ENCODE measurements around the gene ST6GALNAC2. TPM values are rescaled to one million over a fixed set of nuclear protein-coding genes. Genes with fewer than 3 reads are reported as not detected.
"Not testable (repeated sequence)": the region's sequence is repeated elsewhere in the genome, so short reads cannot be mapped to it uniquely, and the experiment has no call there.

The ST6GALNAC2 gene
- 1 to 10 TPM; 3.9 to 4.5 TPM for total RNA-seq
- long read RNA-seq, transcript ST6GALNAC2-201 (9 exons, 2,170 nt): major isoform, 8 of 19 reads
- long read RNA-seq, partial matches to known transcripts: 1 of 19 reads
- long read RNA-seq, other reads (novel, unspliced or antisense): 10 of 19 reads

- DNase-seq (peak; percentile 70 to 73), ATAC-seq (peak; percentile 91)
- intact Hi-C loops (cut with DNase I, micrococcal nuclease): no loop called here
Observed at GRCh38 chr17:76585649-76586593, at the start of gene ST6GALNAC2. ST6GALNAC2 (minus strand) TSS chr17:76585860; CDS start chr17:76585808, 52 bp downstream.

- DNase-seq: no peak
- intact Hi-C loops (cut with DNase I, micrococcal nuclease): no loop called here
- ATAC-seq: no peak
Observed at GRCh38 chr17:76635039-76635438, 49.4 kb upstream of the ST6GALNAC2 start.

GRCh38 chr17:76633628-76634328, 48.1 kb upstream of the ST6GALNAC2 start:
- DNase-seq (no peak), ATAC-seq (peak; percentile 40)
- intact Hi-C loops (cut with DNase I, micrococcal nuclease): no loop called here

- intact Hi-C loops (cut with DNase I, micrococcal nuclease): no loop called here
- ATAC-seq (no peak), DNase-seq (no peak)
Observed at GRCh38 chr17:76631821-76632565, 46.3 kb upstream of the ST6GALNAC2 start.

GRCh38 chr17:76630151-76630550, 44.5 kb upstream of the ST6GALNAC2 start:
- intact Hi-C loops (cut with DNase I, micrococcal nuclease): no loop called here
- DNase-seq: no peak
- ATAC-seq: peak; percentile 47

GRCh38 chr17:76627510-76627909, 41.9 kb upstream of the ST6GALNAC2 start:
- intact Hi-C loops (cut with DNase I, micrococcal nuclease): no loop called here
- DNase-seq: no peak
- no peak for ATAC-seq

GRCh38 chr17:76626442-76626841, 40.8 kb upstream of the ST6GALNAC2 start:
- intact Hi-C loops (cut with DNase I, micrococcal nuclease): no loop called here
- DNase-seq (no peak), ATAC-seq (no peak)

GRCh38 chr17:76625496-76625895, 39.8 kb upstream of the ST6GALNAC2 start:
- intact Hi-C loops (cut with DNase I, micrococcal nuclease): no loop called here

GRCh38 chr17:76623271-76624146, 37.8 kb upstream of the ST6GALNAC2 start:
- DNase-seq (peak; percentile 58 to 83), ATAC-seq (peak; percentile 69)
- intact Hi-C loops (cut with DNase I, micrococcal nuclease): loop anchor here (5.0 kb wide), 1 partner anchor 101 kb away; no protein-coding TSS in a partner anchor

More at GRCh38 chr17:76625496-76625895, 39.8 kb upstream of the ST6GALNAC2 start:
- ATAC-seq: no peak
- DNase-seq: no peak

GRCh38 chr17:76617838-76618237, 32.2 kb upstream of the ST6GALNAC2 start:
- DNase-seq: no peak
- intact Hi-C loops (cut with DNase I, micrococcal nuclease): no loop called here
- no peak for ATAC-seq

- intact Hi-C loops (cut with DNase I, micrococcal nuclease): no loop called here
- no peak for ATAC-seq
Observed at GRCh38 chr17:76614912-76615617, 29.4 kb upstream of the ST6GALNAC2 start.

GRCh38 chr17:76614064-76614759, 28.6 kb upstream of the ST6GALNAC2 start:
- DNase-seq; ATAC-seq; intact Hi-C loops (cut with DNase I, micrococcal nuclease): not testable (repeated sequence)

More at GRCh38 chr17:76614912-76615617, 29.4 kb upstream of the ST6GALNAC2 start:
- no peak for DNase-seq

- DNase-seq (no peak), ATAC-seq (peak; percentile 58)
- intact Hi-C loops (cut with DNase I, micrococcal nuclease): no loop called here
Observed at GRCh38 chr17:76612977-76613851, 27.6 kb upstream of the ST6GALNAC2 start.

GRCh38 chr17:76612465-76612864, 26.8 kb upstream of the ST6GALNAC2 start:
- intact Hi-C loops (cut with DNase I, micrococcal nuclease): no loop called here
- ATAC-seq (no peak), DNase-seq (no peak)

- ATAC-seq (peak; percentile 22), DNase-seq (no peak)
- intact Hi-C loops (cut with DNase I, micrococcal nuclease): no loop called here
Observed at GRCh38 chr17:76611758-76612157, 26.1 kb upstream of the ST6GALNAC2 start.
